Measurements from ENCODE around the gene FAM149A.

Gene FAM149A

GRCh38 chr4:186200516-186200915 is 96.0 kb downstream of the FAM149A start:
- no peak for DNase-seq (ENCODE audit: low read depth in 2 of 2, low spot score in 1 of 2)

- DNase-seq (ENCODE audit: low read depth in 2 of 2, low spot score in 1 of 2): no peak
These were observed 96.5 kb downstream of the FAM149A start for GRCh38 chr4:186201010-186201409.

GRCh38 chr4:186201535-186202230 is 97.2 kb downstream of the FAM149A start:
- DNase-seq (ENCODE audit: low read depth in 2 of 2, low spot score in 1 of 2): peak; percentile 20 to 26

- no peak for DNase-seq (ENCODE audit: low read depth in 2 of 2, low spot score in 1 of 2)
These were observed 98.1 kb downstream of the FAM149A start for GRCh38 chr4:186202490-186203140.

GRCh38 chr4:186203406-186203805 is 98.9 kb downstream of the FAM149A start:
- DNase-seq (ENCODE audit: low read depth in 2 of 2, low spot score in 1 of 2): no peak

- DNase-seq (ENCODE audit: low read depth in 2 of 2, low spot score in 1 of 2): peak in 1 of 2 donors; percentile 32
These were observed 99.6 kb downstream of the FAM149A start for GRCh38 chr4:186204103-186204559.

- no peak for DNase-seq (ENCODE audit: low read depth in 2 of 2, low spot score in 1 of 2)
These were observed 100.2 kb downstream of the FAM149A start for GRCh38 chr4:186204686-186205085.

GRCh38 chr4:186205156-186205555 is 100.7 kb downstream of the FAM149A start:
- no peak for DNase-seq (ENCODE audit: low read depth in 2 of 2, low spot score in 1 of 2)

GRCh38 chr4:186216465-186217024 is 112.0 kb downstream of the FAM149A start:
- no peak for DNase-seq (ENCODE audit: low read depth in 2 of 2, low spot score in 1 of 2)

- DNase-seq (ENCODE audit: low read depth in 2 of 2, low spot score in 1 of 2): no peak
These were observed 113.3 kb downstream of the FAM149A start for GRCh38 chr4:186217733-186218293.

GRCh38 chr4:186221624-186222023 is 117.1 kb downstream of the FAM149A start:
- no peak for DNase-seq (ENCODE audit: low read depth in 2 of 2, low spot score in 1 of 2)

All from stimulated activated CD8-positive, alpha-beta memory T cell treated with anti-CD3 and anti-CD28 coated beads, Interleukin-4, amount 100 ng/mL, for 4 hours (primary cell).